Activated gamma-delta T cell treated with Interleukin-2 at 50 U/mL for 16 hours (primary cell): ENCODE data around the gene DOK5.

Source experiments
- DNase-seq: peaks from one replicate; pipeline ENCODE4 v3.0.0-alpha.2; 2020

Gene DOK5

GRCh38 chr20:54620611-54621010, 145.2 kb downstream of the DOK5 start:
- DNase-seq, result no peak

GRCh38 chr20:54622333-54623295, 147.2 kb downstream of the DOK5 start:
- DNase-seq, result no peak

- no peak for DNase-seq
These were observed 148.7 kb downstream of the DOK5 start for GRCh38 chr20:54623991-54624569.

- no peak for DNase-seq
These were observed 149.5 kb downstream of the DOK5 start for GRCh38 chr20:54624706-54625390.

- DNase-seq, result no peak
These were observed 150.1 kb downstream of the DOK5 start for GRCh38 chr20:54625497-54625896.

- DNase-seq, result no peak
These were observed 150.7 kb downstream of the DOK5 start for GRCh38 chr20:54626126-54626525.

- no peak for DNase-seq
These were observed 154.2 kb downstream of the DOK5 start for GRCh38 chr20:54629632-54630031.

GRCh38 chr20:54630582-54630981, 155.2 kb downstream of the DOK5 start:
- no peak for DNase-seq

- DNase-seq, result no peak
These were observed 155.7 kb downstream of the DOK5 start for GRCh38 chr20:54631059-54631458.

GRCh38 chr20:54633374-54634355, 158.3 kb downstream of the DOK5 start:
- no peak for DNase-seq

- DNase-seq, result no peak
These were observed 161.2 kb downstream of the DOK5 start for GRCh38 chr20:54636575-54636974.

- no peak for DNase-seq
These were observed 164.5 kb downstream of the DOK5 start for GRCh38 chr20:54639941-54640340.

- no peak for DNase-seq
These were observed 165.4 kb downstream of the DOK5 start for GRCh38 chr20:54640800-54641199.

GRCh38 chr20:54642864-54643667, 167.7 kb downstream of the DOK5 start:
- DNase-seq, result no peak

- no peak for DNase-seq
These were observed 168.4 kb downstream of the DOK5 start for GRCh38 chr20:54643761-54644160.

- DNase-seq, result no peak
These were observed 170.2 kb downstream of the DOK5 start for GRCh38 chr20:54645445-54646155.

- no peak for DNase-seq
These were observed 170.7 kb downstream of the DOK5 start for GRCh38 chr20:54646156-54646517.

GRCh38 chr20:54648421-54649142, 173.2 kb downstream of the DOK5 start:
- DNase-seq, result no peak

GRCh38 chr20:54649511-54649962, 174.1 kb downstream of the DOK5 start:
- peak; percentile 49 for DNase-seq

- DNase-seq, result no peak
These were observed 174.8 kb downstream of the DOK5 start for GRCh38 chr20:54650052-54650719.
